GM20000 (cell line): ENCODE data around the gene B4GALT3.
"Not testable (repeated sequence)": the region's sequence is repeated elsewhere in the genome, so short reads cannot be mapped to it uniquely, and the experiment has no call there.

Source experiments
- DNase-seq: peaks from one replicate; pipeline ENCODE4 v3.0.0; 2012; ENCODE audit warnings: low spot score
- CTCF ChIP-seq: IDR thresholded peaks from 2 replicates; pipeline ENCODE4 v1.5.1; 2012; ENCODE audit warnings: mild to moderate bottlenecking, control low read depth; ENCODE audit errors: extremely low read depth, missing control alignments

B4GALT3 gene

GRCh38 chr1:161177112-161177935 is at the start of gene B4GALT3:
Gene B4GALT3, minus strand, starts transcription at chr1:161177507. Its CDS starts 1,447 bp downstream, at chr1:161176060.
- DNase-seq = peak; percentile 94
- no peak for TF ChIP-seq CTCF

GRCh38 chr1:161226759-161227158 is 49.5 kb upstream of the B4GALT3 start:
- DNase-seq = no peak
- no peak for TF ChIP-seq CTCF

- no peak for TF ChIP-seq CTCF
- DNase-seq = no peak
Observed at GRCh38 chr1:161226320-161226711, 49.0 kb upstream of the B4GALT3 start.

GRCh38 chr1:161225534-161226319 is 48.4 kb upstream of the B4GALT3 start, which contains the start of gene TOMM40L:
Gene TOMM40L, plus strand, starts transcription at chr1:161226060. Its CDS starts 430 bp downstream, at chr1:161226490.
- TF ChIP-seq CTCF = peak; percentile 15
- DNase-seq = peak; percentile 92

- DNase-seq = no peak
- no peak for TF ChIP-seq CTCF
Observed at GRCh38 chr1:161225178-161225533, 47.8 kb upstream of the B4GALT3 start.

- not testable (repeated sequence) for DNase-seq
Observed at GRCh38 chr1:161224695-161225087, 47.4 kb upstream of the B4GALT3 start.

GRCh38 chr1:161223805-161224694 is 46.7 kb upstream of the B4GALT3 start:
- no peak for TF ChIP-seq CTCF

More at GRCh38 chr1:161223805-161224694, 46.7 kb upstream of the B4GALT3 start:
- DNase-seq = no peak
